GM12874 (cell line): ENCODE results near the gene REEP2.

Experiments
- CTCF ChIP-seq: IDR thresholded peaks from 2 replicates; pipeline ENCODE4 v1.5.1; 2011; ENCODE audit warnings: low read depth, mild to moderate bottlenecking, control low read depth, low read length, moderate library complexity; ENCODE audit not compliant: insufficient read depth

The REEP2 gene

GRCh38 chr5:138458856-138459255, 20.0 kb downstream of the REEP2 start:
- no peak for TF ChIP-seq CTCF

- TF ChIP-seq CTCF, result no peak
Measured at GRCh38 chr5:138459311-138459933, 20.6 kb downstream of the REEP2 start.

GRCh38 chr5:138460032-138460693, 21.3 kb downstream of the REEP2 start:
- TF ChIP-seq CTCF, result no peak

- no peak for TF ChIP-seq CTCF
Measured at GRCh38 chr5:138461343-138462125, 22.7 kb downstream of the REEP2 start.

GRCh38 chr5:138463419-138464007, 24.7 kb downstream of the REEP2 start:
- no peak for TF ChIP-seq CTCF

GRCh38 chr5:138464008-138464387, 25.1 kb downstream of the REEP2 start:
- TF ChIP-seq CTCF, result peak; percentile 90
